ENCODE results near the gene CYP26C1. TPM values are rescaled to one million over a fixed set of nuclear protein-coding genes. Genes with fewer than 3 reads are reported as not detected.

The CYP26C1 gene
- total RNA-seq, 1 donor from 2014 or later, result under 0.01 TPM

DNA sequence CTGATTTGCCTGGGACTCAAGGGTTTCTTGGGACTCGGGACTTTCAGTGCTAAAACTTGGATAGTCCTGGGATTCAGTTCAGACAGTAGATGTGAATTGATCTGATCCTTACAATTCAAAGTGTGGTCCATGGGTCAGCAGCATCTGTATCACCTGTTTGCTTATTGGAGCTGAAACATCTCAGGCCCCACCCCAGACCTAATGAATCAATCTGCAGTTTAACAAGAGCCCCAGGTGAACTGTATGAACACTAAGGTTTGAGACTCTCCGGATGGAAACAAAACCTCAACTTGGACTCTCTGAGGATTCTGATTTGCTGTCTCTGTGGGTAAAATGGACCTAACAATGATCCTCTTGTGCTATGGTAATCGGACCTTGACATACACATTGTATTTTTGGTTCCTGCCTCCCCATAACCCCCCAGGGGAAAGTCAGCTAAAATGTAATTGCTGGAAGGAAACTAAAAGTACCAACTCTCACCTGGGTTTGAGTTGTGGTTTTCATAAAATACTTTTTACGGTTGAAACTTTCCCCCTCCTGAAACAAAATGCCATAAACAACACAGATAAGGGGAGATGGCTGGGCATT, 24.8 kb downstream of the CYP26C1 start:
- TF ChIP-seq, protein P1, sequence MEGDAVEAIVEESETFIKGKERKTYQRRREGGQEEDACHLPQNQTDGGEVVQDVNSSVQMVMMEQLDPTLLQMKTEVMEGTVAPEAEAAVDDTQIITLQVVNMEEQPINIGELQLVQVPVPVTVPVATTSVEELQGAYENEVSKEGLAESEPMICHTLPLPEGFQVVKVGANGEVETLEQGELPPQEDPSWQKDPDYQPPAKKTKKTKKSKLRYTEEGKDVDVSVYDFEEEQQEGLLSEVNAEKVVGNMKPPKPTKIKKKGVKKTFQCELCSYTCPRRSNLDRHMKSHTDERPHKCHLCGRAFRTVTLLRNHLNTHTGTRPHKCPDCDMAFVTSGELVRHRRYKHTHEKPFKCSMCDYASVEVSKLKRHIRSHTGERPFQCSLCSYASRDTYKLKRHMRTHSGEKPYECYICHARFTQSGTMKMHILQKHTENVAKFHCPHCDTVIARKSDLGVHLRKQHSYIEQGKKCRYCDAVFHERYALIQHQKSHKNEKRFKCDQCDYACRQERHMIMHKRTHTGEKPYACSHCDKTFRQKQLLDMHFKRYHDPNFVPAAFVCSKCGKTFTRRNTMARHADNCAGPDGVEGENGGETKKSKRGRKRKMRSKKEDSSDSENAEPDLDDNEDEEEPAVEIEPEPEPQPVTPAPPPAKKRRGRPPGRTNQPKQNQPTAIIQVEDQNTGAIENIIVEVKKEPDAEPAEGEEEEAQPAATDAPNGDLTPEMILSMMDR (IDR thresholded peaks at IDR 0.05; ENCODE audit: insufficient read depth, low read length, severe bottlenecking), result no peak
- FAIRE-seq (no peak), DNase-seq (ENCODE audit: low read depth) (no peak)
- Histone ChIP-seq H3K4me3 (ENCODE audit: low read depth, low read length) (no peak overlapping the region), H3K27me3 (ENCODE audit: control insufficient read depth, insufficient read depth, low read length) (no peaks in the 10 kb centered on the region), H3K36me3 (ENCODE audit: control insufficient read depth, insufficient read depth, low read length) (no peaks in the 10 kb centered on the region)

- TF ChIP-seq, protein P1 (IDR thresholded peaks at IDR 0.05; ENCODE audit: insufficient read depth, low read length, severe bottlenecking), result no peak
- no peaks in the 10 kb centered on the region for H3K36me3 ChIP-seq (ENCODE audit: control insufficient read depth, insufficient read depth, low read length)
- H3K27me3 ChIP-seq (ENCODE audit: control insufficient read depth, insufficient read depth, low read length), result no peaks in the 10 kb centered on the region
- DNase-seq (ENCODE audit: low read depth), result no peak
- H3K4me3 ChIP-seq (ENCODE audit: low read depth, low read length), result no peak overlapping the region
- FAIRE-seq, result no peak
Measured at GRCh38 chr10:93086289-93086688, 25.7 kb downstream of the CYP26C1 start.

- H3K36me3 ChIP-seq (ENCODE audit: control insufficient read depth, insufficient read depth, low read length), result no peaks in the 10 kb centered on the region
- H3K4me3 ChIP-seq (ENCODE audit: low read depth, low read length), result no peak overlapping the region
- H3K27me3 ChIP-seq (ENCODE audit: control insufficient read depth, insufficient read depth, low read length), result no peaks in the 10 kb centered on the region
- TF ChIP-seq, protein P1 (IDR thresholded peaks at IDR 0.05; ENCODE audit: insufficient read depth, low read length, severe bottlenecking), result no peak
- DNase-seq (ENCODE audit: low read depth) (no peak), FAIRE-seq (no peak)
Measured at GRCh38 chr10:93087846-93088245, 27.2 kb downstream of the CYP26C1 start.

DNA sequence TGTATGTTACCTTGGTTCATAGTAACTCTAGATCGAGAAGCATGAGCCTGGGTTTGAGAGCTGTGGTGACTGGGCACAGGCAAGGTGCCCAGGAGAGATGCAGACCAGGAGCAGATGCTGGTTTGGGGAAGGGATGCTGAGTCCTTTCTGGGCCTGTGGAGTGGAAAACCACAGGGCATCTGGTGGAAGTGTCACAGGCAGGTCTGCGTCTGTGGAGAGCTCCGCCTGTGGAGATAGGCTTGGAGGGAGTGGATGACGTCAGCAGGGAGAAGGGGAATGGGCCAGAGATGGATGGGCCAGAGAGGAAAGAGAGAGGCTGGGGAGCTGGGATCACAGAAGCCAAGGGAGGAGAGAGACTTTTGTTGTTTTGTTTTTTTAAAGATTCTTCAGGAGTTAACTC, 27.9 kb downstream of the CYP26C1 start:
- DNase-seq (ENCODE audit: low read depth), result no peak
- no peaks in the 10 kb centered on the region for H3K36me3 ChIP-seq (ENCODE audit: control insufficient read depth, insufficient read depth, low read length)
- no peaks in the 10 kb centered on the region for H3K27me3 ChIP-seq (ENCODE audit: control insufficient read depth, insufficient read depth, low read length)
- H3K4me3 ChIP-seq (ENCODE audit: low read depth, low read length), result no peak overlapping the region
- FAIRE-seq, result no peak
- TF ChIP-seq, protein P1 (IDR thresholded peaks at IDR 0.05; ENCODE audit: insufficient read depth, low read length, severe bottlenecking), result no peak

- TF ChIP-seq, protein P1 (IDR thresholded peaks at IDR 0.05; ENCODE audit: insufficient read depth, low read length, severe bottlenecking), result no peak
- H3K27me3 ChIP-seq (ENCODE audit: control insufficient read depth, insufficient read depth, low read length), result peaks cover 2% of the 10 kb centered on the region
- no peak for FAIRE-seq
- no peak for DNase-seq (ENCODE audit: low read depth)
- no peaks in the 10 kb centered on the region for H3K36me3 ChIP-seq (ENCODE audit: control insufficient read depth, insufficient read depth, low read length)
- H3K4me3 ChIP-seq (ENCODE audit: low read depth, low read length), result no peak overlapping the region
Measured at GRCh38 chr10:93090619-93091018, 30.0 kb downstream of the CYP26C1 start.

DNA sequence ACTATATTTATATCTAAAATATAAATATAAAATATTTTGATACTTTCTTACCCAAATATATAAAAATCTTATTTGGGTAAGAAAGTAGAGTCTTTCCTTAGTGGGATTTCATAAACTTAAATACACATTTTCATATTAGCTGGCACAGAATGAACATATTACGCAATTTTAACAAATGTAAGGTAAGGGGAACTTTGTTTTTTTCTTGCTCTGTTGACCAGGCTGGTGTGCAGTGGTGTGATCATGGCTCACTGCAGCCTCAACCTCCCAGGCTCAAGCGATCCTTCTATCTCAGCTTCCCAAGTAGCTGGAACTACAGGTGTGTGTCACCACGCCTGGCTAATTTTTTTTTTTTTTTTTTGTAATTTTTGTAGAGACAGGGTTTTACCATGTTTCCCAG, 31.4 kb downstream of the CYP26C1 start:
- Histone ChIP-seq H3K4me3 (ENCODE audit: low read depth, low read length) (no peak overlapping the region), H3K36me3 (ENCODE audit: control insufficient read depth, insufficient read depth, low read length) (no peaks in the 10 kb centered on the region), H3K27me3 (ENCODE audit: control insufficient read depth, insufficient read depth, low read length) (peaks cover 2% of the 10 kb centered on the region)
- DNase-seq (ENCODE audit: low read depth) (no peak), FAIRE-seq (no peak)
- TF ChIP-seq, protein P1 (IDR thresholded peaks at IDR 0.05; ENCODE audit: insufficient read depth, low read length, severe bottlenecking), result no peak

Data from bronchial epithelial cell (primary cell).